HCT116 (cell line): ENCODE results near the gene TMEM123.
"Not testable (repeated sequence)": the region's sequence is repeated elsewhere in the genome, so short reads cannot be mapped to it uniquely, and the experiment has no call there.

ENCODE experiments used
- MAX ChIP-seq: IDR thresholded peaks from 2 replicates; pipeline ENCODE4 v1.6.1; 2012
- ZBTB33 ChIP-seq: IDR thresholded peaks from 2 replicates; pipeline ENCODE4 v1.6.1; 2011; ENCODE audit warnings: mild to moderate bottlenecking, low read length, moderate library complexity; ENCODE audit not compliant: insufficient replicate concordance; ENCODE audit errors: extremely low read depth

- TF ChIP-seq ZBTB33, MAX: not testable (repeated sequence)
These were observed 19.0 kb downstream of the TMEM123 start for GRCh38 chr11:102433571-102433970.
